K562 treated with DMSO at 1 percent for 48 hours (cell line): Measurements from ENCODE around the gene HAPLN1. TPM values are rescaled to one million over a fixed set of nuclear protein-coding genes. Genes with fewer than 3 reads are reported as not detected.

ENCODE experiments used
- total RNA-seq: library from RNA; unstranded; fragments of 300-600 nt; gene quantifications from 2 replicates; pipeline ENCODE4 v1.2.3, GENCODE V29; 2022; ENCODE audit warnings: low replicate concordance; ENCODE audit errors: extremely low read depth

The HAPLN1 gene
- not detected in 2 replicates for total RNA-seq

GRCh38 chr5:83720836-83721537, at the start of gene HAPLN1:
HAPLN1 (minus strand) TSS chr5:83720855; CDS start chr5:83673523, 47,332 bp downstream.

Other genes starting within 250 kb of the HAPLN1 start
- not detected in 2 replicates for gene VCAN, start 249.1 kb downstream of the HAPLN1 start, total RNA-seq